Stomach (tissue), 4 donors: ENCODE data around the gene ANO1.

Experiments
- EP300 ChIP-seq: sonication (generic); formaldehyde crosslinking; IDR thresholded peaks from one replicate; pipeline ENCODE4 v1.6.1; 2017; ENCODE audit warnings: antibody characterized with exemption
- POLR2A ChIP-seq, 4 donors: fragments of 450-650 bp; IDR thresholded peaks; one replicate each; pipeline ENCODE4 v1.6.1; 2016; ENCODE audit warnings: antibody characterized with exemption in 4 of 4, control low read depth in 2 of 4, mild to moderate bottlenecking in 1 of 4, moderate library complexity in 1 of 4
- POLR2AphosphoS5 ChIP-seq, 3 donors: sonication (generic); formaldehyde crosslinking; IDR thresholded peaks; one replicate each; pipeline ENCODE4 v1.6.1; 2016; ENCODE audit warnings: antibody characterized with exemption in 3 of 3
- TF ChIP-seq, protein P1 (sequence below), 7 experiments: fragments of 450-650 bp in 4 of 7; fragments of 200-600 bp in 3 of 7; sonication (generic) in 3 of 7; IDR thresholded peaks; one replicate each; pipeline ENCODE4 v1.5.1; 2016 to 2019; ENCODE audit warnings: antibody characterized with exemption in 7 of 7, control low read depth in 2 of 7, mild to moderate bottlenecking in 1 of 7

DNA sequence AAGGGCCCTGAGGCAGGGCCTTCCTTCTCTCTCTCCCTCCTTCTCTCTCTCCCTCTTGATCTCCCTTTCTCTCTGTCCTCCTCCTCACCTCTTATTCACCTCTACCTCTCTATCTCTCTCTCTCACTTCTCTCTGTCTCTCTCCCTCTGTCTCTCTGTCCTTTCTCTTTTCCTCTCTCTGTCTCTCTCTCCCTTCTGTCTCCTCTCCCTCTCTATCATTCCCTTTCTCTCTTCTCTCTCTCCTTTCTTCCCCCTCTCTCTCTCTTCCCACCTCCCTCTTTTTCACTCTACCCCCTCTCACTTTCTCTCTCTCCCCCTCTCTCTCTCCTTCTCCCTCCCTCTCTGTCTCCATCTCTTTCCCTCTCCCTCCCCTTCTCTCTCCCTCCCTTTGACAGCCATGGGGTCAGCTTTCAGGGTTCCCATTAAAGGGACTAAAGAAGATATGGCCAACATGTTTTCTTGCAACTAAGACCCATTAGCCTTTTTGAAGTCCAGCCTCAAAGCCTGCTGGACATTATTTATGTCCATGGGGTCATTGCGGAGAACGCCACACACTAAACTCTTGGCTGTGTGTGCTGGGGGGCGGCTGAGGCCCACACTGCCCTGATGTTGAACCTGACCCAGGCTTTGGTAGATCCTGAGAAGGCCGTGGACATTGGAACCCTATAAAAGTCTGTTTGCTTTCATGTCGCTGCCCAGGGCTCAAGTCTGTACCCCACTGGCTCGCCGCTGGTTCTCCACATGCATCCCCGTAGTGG is 15.0 kb downstream of the ANO1 start:
- TF ChIP-seq EP300 (no peak), POLR2A (IDR thresholded peaks at IDR 0.05) (no peak), POLR2AphosphoS5 (IDR thresholded peaks at IDR 0.05) (no peak)
- TF ChIP-seq, protein P1, sequence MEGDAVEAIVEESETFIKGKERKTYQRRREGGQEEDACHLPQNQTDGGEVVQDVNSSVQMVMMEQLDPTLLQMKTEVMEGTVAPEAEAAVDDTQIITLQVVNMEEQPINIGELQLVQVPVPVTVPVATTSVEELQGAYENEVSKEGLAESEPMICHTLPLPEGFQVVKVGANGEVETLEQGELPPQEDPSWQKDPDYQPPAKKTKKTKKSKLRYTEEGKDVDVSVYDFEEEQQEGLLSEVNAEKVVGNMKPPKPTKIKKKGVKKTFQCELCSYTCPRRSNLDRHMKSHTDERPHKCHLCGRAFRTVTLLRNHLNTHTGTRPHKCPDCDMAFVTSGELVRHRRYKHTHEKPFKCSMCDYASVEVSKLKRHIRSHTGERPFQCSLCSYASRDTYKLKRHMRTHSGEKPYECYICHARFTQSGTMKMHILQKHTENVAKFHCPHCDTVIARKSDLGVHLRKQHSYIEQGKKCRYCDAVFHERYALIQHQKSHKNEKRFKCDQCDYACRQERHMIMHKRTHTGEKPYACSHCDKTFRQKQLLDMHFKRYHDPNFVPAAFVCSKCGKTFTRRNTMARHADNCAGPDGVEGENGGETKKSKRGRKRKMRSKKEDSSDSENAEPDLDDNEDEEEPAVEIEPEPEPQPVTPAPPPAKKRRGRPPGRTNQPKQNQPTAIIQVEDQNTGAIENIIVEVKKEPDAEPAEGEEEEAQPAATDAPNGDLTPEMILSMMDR (IDR thresholded peaks at IDR 0.05) = no peak
